Trophoblast cell (in vitro differentiated cells and primary cell): ENCODE results near the gene PTGER3. TPM values are rescaled to one million over a fixed set of nuclear protein-coding genes. Genes with fewer than 3 reads are reported as not detected.

Source experiments
- DNase-seq, 2 donors: peaks; one replicate each; pipeline ENCODE4 v3.0.0-alpha.2; 2016
- H2AFZ ChIP-seq: 2 replicates; pipeline ENCODE4 v1.6.1; 2013; ENCODE audit warnings: low read length, moderate library complexity, mild to moderate bottlenecking; ENCODE audit not compliant: insufficient read depth, poor library complexity
- H2AK5ac ChIP-seq: 2 replicates; pipeline ENCODE4 v1.6.1; 2013; ENCODE audit warnings: mild to moderate bottlenecking, low read length
- H2BK120ac ChIP-seq: 2 replicates; pipeline ENCODE4 v1.6.1; 2013; ENCODE audit warnings: low read length, mild to moderate bottlenecking, moderate library complexity; ENCODE audit not compliant: insufficient read depth, poor library complexity
- H2BK12ac ChIP-seq: 2 replicates; pipeline ENCODE4 v1.6.1; 2013; ENCODE audit warnings: mild to moderate bottlenecking, low read length, moderate library complexity
- H2BK5ac ChIP-seq: 2 replicates; pipeline ENCODE4 v1.6.1; 2013; ENCODE audit warnings: low read length, low read depth, moderate library complexity, mild to moderate bottlenecking; ENCODE audit not compliant: poor library complexity
- H3K14ac ChIP-seq: 2 replicates; pipeline ENCODE4 v1.6.1; 2013; ENCODE audit warnings: mild to moderate bottlenecking, low read length
- H3K18ac ChIP-seq: 2 replicates; pipeline ENCODE4 v1.6.1; 2013; ENCODE audit warnings: mild to moderate bottlenecking, low read length
- H3K23ac ChIP-seq: 2 replicates; pipeline ENCODE4 v1.6.1; 2013; ENCODE audit warnings: low read length
- H3K27ac ChIP-seq: 2 replicates; pipeline ENCODE4 v1.5.1; 2013; ENCODE audit warnings: low read depth, mild to moderate bottlenecking, inconsistent platforms, low read length, moderate library complexity
- H3K27me3 ChIP-seq: 2 replicates; pipeline ENCODE4 v1.6.1; 2013; ENCODE audit warnings: inconsistent platforms, mild to moderate bottlenecking, low read length, moderate library complexity; ENCODE audit not compliant: insufficient read depth
- H3K36me3 ChIP-seq, 2 experiments: 1 replicate in 1 of 2; 2 replicates in 1 of 2; pipeline ENCODE4 v1.6.1; 2013; ENCODE audit warnings: low read length in 2 of 2, mild to moderate bottlenecking in 2 of 2, moderate library complexity in 1 of 2; ENCODE audit not compliant: insufficient read depth in 2 of 2, control insufficient read depth in 1 of 2
- H3K4ac ChIP-seq: 2 replicates; pipeline ENCODE4 v1.6.1; 2013; ENCODE audit warnings: low read depth, mild to moderate bottlenecking, low read length, moderate library complexity
- H3K4me1 ChIP-seq, 2 experiments: 1 replicate in 1 of 2; 2 replicates in 1 of 2; pipeline ENCODE4 v1.6.1; 2013; ENCODE audit warnings: low read length in 2 of 2, mild to moderate bottlenecking in 2 of 2, moderate library complexity in 1 of 2; ENCODE audit not compliant: insufficient read depth in 2 of 2, control insufficient read depth in 1 of 2
- H3K4me2 ChIP-seq: 2 replicates; pipeline ENCODE4 v1.6.1; 2013; ENCODE audit warnings: inconsistent platforms, mild to moderate bottlenecking, low read length, moderate library complexity
- H3K4me3 ChIP-seq: 2 replicates; pipeline ENCODE4 v1.5.1; 2013; ENCODE audit warnings: mild to moderate bottlenecking, low read depth, low read length, inconsistent platforms
- H3K79me1 ChIP-seq: one replicate; pipeline ENCODE4 v1.6.1; 2013; ENCODE audit warnings: low read length
- H3K79me2 ChIP-seq: 2 replicates; pipeline ENCODE4 v1.6.1; 2013; ENCODE audit warnings: low read length, mild to moderate bottlenecking; ENCODE audit not compliant: control insufficient read depth, insufficient read depth, poor library complexity
- H3K9ac ChIP-seq: 2 replicates; pipeline ENCODE4 v1.6.1; 2013; ENCODE audit warnings: mild to moderate bottlenecking, low read length
- H3K9me3 ChIP-seq: 2 replicates; pipeline ENCODE4 v1.6.1; 2013; ENCODE audit warnings: low read depth, mild to moderate bottlenecking, control low read depth, inconsistent platforms, low read length; ENCODE audit not compliant: insufficient read depth
- H4K12ac ChIP-seq: 2 replicates; pipeline ENCODE4 v1.6.1; 2013; ENCODE audit warnings: low read depth, mild to moderate bottlenecking, low read length, moderate library complexity
- H4K8ac ChIP-seq: 2 replicates; pipeline ENCODE4 v1.6.1; 2013; ENCODE audit warnings: low read depth, mild to moderate bottlenecking, low read length, moderate library complexity
- H4K91ac ChIP-seq: one replicate; pipeline ENCODE4 v1.6.1; 2013; ENCODE audit warnings: low read depth, mild to moderate bottlenecking, low read length, moderate library complexity
- WGBS: extraction: QIAGEN DNeasy Blood & Tissue Kit; methylation state at CpG from one replicate; pipeline ENCODE4 v1.1.7; 2013; ENCODE audit warnings: missing lambda C conversion rate; ENCODE audit not compliant: insufficient read length, insufficient coverage; ENCODE audit errors: extremely low coverage; 5-methylcytosine and 5-hydroxymethylcytosine counted together
- polyA plus RNA-seq: library from polyadenylated mRNA; stranded (reverse); fragments of 200-250 nt; gene quantifications from 2 replicates; pipeline ENCODE4 v1.2.3, GENCODE V29; 2013

The PTGER3 gene
- polyA plus RNA-seq, result 1.4 and 1.7 TPM in 2 replicates

GRCh38 chr1:71047635-71048607, at the start of gene PTGER3:
PTGER3 (minus strand) TSS chr1:71047816; CDS start chr1:71047577, 239 bp downstream.
- Histone ChIP-seq H3K9me3 (peaks cover 7% of the 10 kb centered on the region), H2AK5ac (no peak within 1 kb of the TSS), H3K4me2 (peak within 1 kb of the TSS; percentile 87), H3K23ac (no peak within 1 kb of the TSS), H3K4me1 (peaks cover 5 to 7% of the 10 kb centered on the region in 2 experiments), H4K91ac (no peak within 1 kb of the TSS), H3K36me3 (no peaks in the 10 kb centered on the region), H2BK120ac (no peak within 1 kb of the TSS), H3K79me1 (no peaks in the 10 kb centered on the region), H4K8ac (no peak within 1 kb of the TSS), H3K4me3 (peak within 1 kb of the TSS; percentile 62), H3K79me2 (no peaks in the 10 kb centered on the region), H2BK12ac (no peak within 1 kb of the TSS), H3K18ac (no peak within 1 kb of the TSS), H4K12ac (no peak within 1 kb of the TSS), H2AFZ (peak within 1 kb of the TSS; percentile 40), H3K27me3 (peaks cover 17% of the 10 kb centered on the region), H3K27ac (no peak within 1 kb of the TSS), H3K14ac (no peak within 1 kb of the TSS), H3K9ac (no peak within 1 kb of the TSS), H3K4ac (no peak within 1 kb of the TSS), H2BK5ac (no peak within 1 kb of the TSS)
- WGBS, result no CpG with 5 or more reads among the region's 56 CpGs
- peak; percentile 71 to 91 for DNase-seq

- Histone ChIP-seq H2AFZ (no peak overlapping the region), H3K9ac (no peak overlapping the region), H3K4me3 (no peak overlapping the region), H3K27ac (no peak overlapping the region), H4K12ac (no peak overlapping the region), H3K4me2 (no peak overlapping the region), H3K79me1 (no peaks in the 10 kb centered on the region), H3K23ac (no peak overlapping the region), H3K27me3 (no peaks in the 10 kb centered on the region), H3K9me3 (no peaks in the 10 kb centered on the region), H2AK5ac (no peak overlapping the region), H2BK120ac (no peak overlapping the region), H4K91ac (no peak overlapping the region), H2BK5ac (no peak overlapping the region), H2BK12ac (no peak overlapping the region), H3K79me2 (no peaks in the 10 kb centered on the region), H3K36me3 (no peaks in the 10 kb centered on the region), H3K14ac (no peak overlapping the region), H3K4ac (no peak overlapping the region), H3K4me1 (no peaks in the 10 kb centered on the region), H4K8ac (no peak overlapping the region), H3K18ac (no peak overlapping the region)
- WGBS, result no CpG with 5 or more reads among the region's 2 CpGs
- no peak for DNase-seq
These were observed 47.3 kb upstream of the PTGER3 start for GRCh38 chr1:71094913-71095312.

GRCh38 chr1:71093938-71094337, 46.3 kb upstream of the PTGER3 start:
- no peaks in the 10 kb centered on the region for H3K79me2 ChIP-seq
- H3K23ac ChIP-seq, result no peak overlapping the region
- H3K36me3 ChIP-seq, result no peaks in the 10 kb centered on the region
- H3K18ac ChIP-seq, result no peak overlapping the region
- no peaks in the 10 kb centered on the region for H3K27me3 ChIP-seq
- H3K4me2 ChIP-seq, result no peak overlapping the region
- no peak overlapping the region for H2BK5ac ChIP-seq
- no peak overlapping the region for H4K12ac ChIP-seq
- no peak overlapping the region for H3K14ac ChIP-seq
- H3K4me1 ChIP-seq, result no peaks in the 10 kb centered on the region
- H3K9ac ChIP-seq, result no peak overlapping the region
- H2BK12ac ChIP-seq, result no peak overlapping the region
- no peaks in the 10 kb centered on the region for H3K79me1 ChIP-seq
- H3K4ac ChIP-seq, result no peak overlapping the region
- DNase-seq, result peak in 1 of 2 donors; percentile 26
- H4K8ac ChIP-seq, result no peak overlapping the region
- no peak overlapping the region for H2AK5ac ChIP-seq
- H2BK120ac ChIP-seq, result no peak overlapping the region
- no peaks in the 10 kb centered on the region for H3K9me3 ChIP-seq
- H2AFZ ChIP-seq, result no peak overlapping the region
- no peak overlapping the region for H4K91ac ChIP-seq
- H3K27ac ChIP-seq, result no peak overlapping the region
- H3K4me3 ChIP-seq, result no peak overlapping the region
- no CpG with 5 or more reads among the region's 1 CpG for WGBS

GRCh38 chr1:71089536-71090270, 42.1 kb upstream of the PTGER3 start:
- Histone ChIP-seq H3K4ac (no peak overlapping the region), H3K18ac (no peak overlapping the region), H2AFZ (no peak overlapping the region), H3K27ac (no peak overlapping the region), H2BK5ac (no peak overlapping the region), H3K79me2 (no peaks in the 10 kb centered on the region), H3K4me3 (no peak overlapping the region), H3K14ac (no peak overlapping the region), H3K4me1 (no peaks in the 10 kb centered on the region), H2AK5ac (no peak overlapping the region), H2BK120ac (no peak overlapping the region), H3K9ac (no peak overlapping the region), H4K8ac (no peak overlapping the region), H3K4me2 (no peak overlapping the region), H3K23ac (no peak overlapping the region), H3K9me3 (no peaks in the 10 kb centered on the region), H3K79me1 (no peaks in the 10 kb centered on the region), H4K12ac (no peak overlapping the region), H2BK12ac (no peak overlapping the region), H3K27me3 (no peaks in the 10 kb centered on the region), H4K91ac (no peak overlapping the region), H3K36me3 (no peaks in the 10 kb centered on the region)
- DNase-seq, result peak; percentile 50 to 83
- WGBS, result no CpG with 5 or more reads among the region's 6 CpGs
